HepG2 (cell line): ENCODE results near the gene AKNA. TPM values are rescaled to one million over a fixed set of nuclear protein-coding genes. Genes with fewer than 3 reads are reported as not detected.

Experiments
- ATAC-seq: fragments of 200-7000 bp; cut with Tn5 transposase; 3 replicates; pipeline ENCODE4 v1.9.1; 2020; ENCODE audit warnings: mild to moderate bottlenecking, moderate library complexity
- BruUV-seq: library from RNA; stranded (reverse); fragments of 400-500 nt; replicated peaks from 2 replicates; lab custom pipeline; 2021; lab: Mats Ljungman, UMichigan
- CTCF ChIA-PET: fragments of 300-600 bp; formaldehyde crosslinking; extraction: SDS; loops from one replicate; lab custom pipeline; 2021; ENCODE audit warnings: low total read pairs, inconsistent platforms, low intra/inter-chr PET ratio; lab: Yijun Ruan, JAX
- POLR2A ChIA-PET: fragments of 350-600 bp; sonication (Branson Sonifier 250); formaldehyde crosslinking; loops from one replicate; lab custom pipeline; 2020; ENCODE audit warnings: antibody characterized with exemption, inconsistent platforms; lab: Yijun Ruan, JAX
- DNase-seq: peaks from one replicate; pipeline ENCODE4 v3.0.0-alpha.2; 2015; ENCODE audit warnings: low spot score
- FAIRE-seq: peaks from 3 replicates; lab custom pipeline; 2011; peaks lifted over from hg19 to GRCh38; lab: Jason Lieb, UNC
- H2AFZ ChIP-seq: one replicate; pipeline ENCODE4 v1.6.1; 2011; ENCODE audit warnings: low read length, inconsistent platforms
- H3K27ac ChIP-seq: fragments of 300-600 bp; 3 replicates; pipeline ENCODE4 v1.8.0; 2011; ENCODE audit warnings: mixed run types, mild to moderate bottlenecking, mixed read lengths, low read length, inconsistent platforms; ENCODE audit not compliant: insufficient read depth; ENCODE audit errors: extremely low read length
- H3K27me3 ChIP-seq, 2 experiments: fragments of 200-600 bp in 1 of 2; 2 replicates in 1 of 2; 3 replicates in 1 of 2; pipeline versions ENCODE4 v1.6.0 to v1.8.0; 2011; ENCODE audit warnings: low read length in 2 of 2, mild to moderate bottlenecking in 2 of 2, moderate library complexity in 2 of 2, inconsistent platforms in 1 of 2; ENCODE audit not compliant: insufficient read depth in 2 of 2, control insufficient read depth in 1 of 2
- H3K36me3 ChIP-seq, 2 experiments: fragments of 200-600 bp in 1 of 2; replicated peaks in 1 of 2; 2 replicates in 1 of 2; 3 replicates in 1 of 2; pipeline versions ENCODE4 v1.5.1 to v1.8.0; 2011; ENCODE audit warnings: low read length in 2 of 2, inconsistent platforms in 1 of 2; ENCODE audit not compliant: insufficient read depth in 2 of 2, control insufficient read depth in 1 of 2
- H3K4me1 ChIP-seq: 2 replicates; pipeline ENCODE4 v1.5.1; 2012; ENCODE audit warnings: low read length, inconsistent platforms; ENCODE audit not compliant: insufficient read depth
- H3K4me2 ChIP-seq: 2 replicates; pipeline ENCODE4 v1.6.0; 2011; ENCODE audit warnings: low read depth, low read length, inconsistent platforms
- H3K4me3 ChIP-seq, 3 experiments: fragments of 200-600 bp in 1 of 3; sonication (generic), shearing (Covaris generic) in 1 of 3; replicated peaks in 1 of 3; 2 replicates each; pipeline ENCODE4 v1.5.1; 2011 to 2016; ENCODE audit warnings: low read length in 3 of 3, inconsistent platforms in 2 of 3, low read depth in 2 of 3, mild to moderate bottlenecking in 2 of 3, control low read depth in 1 of 3, mixed read lengths in 1 of 3; ENCODE audit not compliant: insufficient read depth in 1 of 3
- H3K79me2 ChIP-seq: one replicate; pipeline ENCODE4 v1.6.1; 2011; ENCODE audit warnings: low read length, inconsistent platforms; ENCODE audit not compliant: insufficient read depth
- H3K9ac ChIP-seq: 2 replicates; pipeline ENCODE4 v1.6.0; 2011; ENCODE audit warnings: mild to moderate bottlenecking, low read depth, low read length, inconsistent platforms; ENCODE audit not compliant: insufficient read depth
- H3K9me3 ChIP-seq: 2 replicates; pipeline ENCODE4 v1.5.1; 2012; ENCODE audit warnings: mild to moderate bottlenecking, low read length
- H4K20me1 ChIP-seq: 2 replicates; pipeline ENCODE4 v1.6.0; 2011; ENCODE audit warnings: inconsistent platforms, mild to moderate bottlenecking, low read length, moderate library complexity; ENCODE audit not compliant: insufficient read depth
- AHR ChIP-seq: IDR thresholded peaks from 2 replicates; pipeline ENCODE4 v1.6.1; 2018; ENCODE audit warnings: missing genetic modification reagents, missing compliant biosample characterization
- CENPT ChIP-seq: sonication (generic); formaldehyde crosslinking; IDR thresholded peaks from 2 replicates; pipeline ENCODE4 v1.8.0; 2022; ENCODE audit warnings: low read depth, mild to moderate bottlenecking, moderate library complexity, missing genetic modification reagents
- KAT7 ChIP-seq: IDR thresholded peaks from 2 replicates; pipeline ENCODE4 v1.6.1; 2018; ENCODE audit warnings: borderline replicate concordance, missing compliant biosample characterization
- KLF12 ChIP-seq: sonication (generic); formaldehyde crosslinking; IDR thresholded peaks from 2 replicates; pipeline ENCODE4 v1.4.0; 2020; ENCODE audit warnings: missing genetic modification reagents, borderline replicate concordance
- NFAT5 ChIP-seq: sonication (generic); formaldehyde crosslinking; IDR thresholded peaks from 2 replicates; pipeline ENCODE4 v1.4.0; 2020; ENCODE audit warnings: missing genetic modification reagents
- RXRB ChIP-seq: IDR thresholded peaks from 2 replicates; pipeline ENCODE4 v1.6.1; 2016; ENCODE audit warnings: borderline replicate concordance, missing genetic modification reagents, missing compliant biosample characterization
- SRF ChIP-seq: IDR thresholded peaks from 2 replicates; pipeline ENCODE4 v1.6.1; 2011; ENCODE audit warnings: mild to moderate bottlenecking, low read depth, low read length, moderate library complexity
- TAF1 ChIP-seq: sonication (generic); formaldehyde crosslinking; IDR thresholded peaks from 2 replicates; pipeline ENCODE4 v1.4.0; 2020; ENCODE audit warnings: missing genetic modification reagents
- ZNF446 ChIP-seq: sonication (generic); formaldehyde crosslinking; IDR thresholded peaks from 2 replicates; pipeline ENCODE4 v1.5.0; 2020; ENCODE audit warnings: mild to moderate bottlenecking, missing genetic modification reagents
- ZNF484 ChIP-seq: sonication (generic); formaldehyde crosslinking; IDR thresholded peaks from 2 replicates; pipeline ENCODE4 v1.5.1; 2020; ENCODE audit warnings: mild to moderate bottlenecking, low read depth, missing genetic modification reagents, borderline replicate concordance
- ZNF503 ChIP-seq: sonication (generic); formaldehyde crosslinking; IDR thresholded peaks from 2 replicates; pipeline ENCODE4 v1.4.0; 2020; ENCODE audit warnings: missing genetic modification reagents
- ZNF839 ChIP-seq: sonication (generic); formaldehyde crosslinking; IDR thresholded peaks from 2 replicates; pipeline ENCODE4 v1.4.0; 2020; ENCODE audit warnings: missing genetic modification reagents, mild to moderate bottlenecking, borderline replicate concordance
- WGBS: methylation state at CpG from one replicate; pipeline ENCODE4 v1.1.6; 2017; ENCODE audit warnings: low lambda C conversion rate; 5-methylcytosine and 5-hydroxymethylcytosine counted together
- in situ Hi-C: cut with HindIII; loops from 2 replicates; pipeline ENCODE4 v1.10.0; 2017; ENCODE audit warnings: low pct_unique_long_range_greater_than_20kb; ENCODE audit not compliant: extremely low pct_ligation_motif_present
- intact Hi-C: fragments of 100-400 bp; cut with micrococcal nuclease; formaldehyde crosslinking; loops from one replicate; pipeline ENCODE4 v1.10.0; 2022; ENCODE audit not compliant: unreplicated experiment
- polyA plus RNA-seq, 8 experiments: library from polyadenylated mRNA; depleted of rRNA in 3 of 8; stranded (reverse) in 7 of 8; unstranded in 1 of 8; fragments of >200 nt; fragmentation: Illumina TruSeq in 4 of 8; extraction: Trizol in 4 of 8; gene quantifications; 2 replicates each; pipeline versions ENCODE4 v1.2.1 to v1.2.3, GENCODE V29; 2011 to 2016; ENCODE audit warnings: low read depth in 4 of 8, missing spikeins in 1 of 8, mixed read lengths in 1 of 8; ENCODE audit not compliant: insufficient read depth in 1 of 8
- total RNA-seq, 5 experiments: library from RNA; depleted of rRNA; stranded (reverse); fragments of >200 nt; fragmentation: Illumina TruSeq; extraction: Trizol; gene quantifications; 2 replicates each; pipeline ENCODE4 v1.2.3, GENCODE V29; 2016; ENCODE audit warnings: low read depth in 1 of 5

The AKNA gene
- total and polyA plus RNA-seq, 2 of the 13 experiments (the other 11 are each of a cell fraction or from before 2014, with no cell fraction given) = 3.0 to 3.1 TPM

- no peak overlapping the region for H3K9ac ChIP-seq
- H4K20me1 ChIP-seq = no peaks in the 10 kb centered on the region
- no peaks in the 10 kb centered on the region for H3K27me3 ChIP-seq
- ATAC-seq (no peak), FAIRE-seq (no peak), DNase-seq (no peak)
- H3K4me1 ChIP-seq = peaks cover 7% of the 10 kb centered on the region
- POLR2A ChIA-PET = no interaction called here
- intact Hi-C loops (no loop called here), in situ Hi-C loops (no loop called here)
- 95% methylated on average over 9 of the region's 9 CpGs for WGBS
- peaks cover 2 to 7% of the 10 kb centered on the region in 2 experiments; a peak in 2 of 5 replicates for H3K36me3 ChIP-seq
- H3K79me2 ChIP-seq = no peaks in the 10 kb centered on the region
- H2AFZ ChIP-seq = no peak overlapping the region
- CTCF ChIA-PET = no interaction called here
- no peak overlapping the region for H3K4me2 ChIP-seq
- H3K27ac ChIP-seq = no peak overlapping the region
- BruUV-seq = no TSS peak
- H3K4me3 ChIP-seq = no peak overlapping the region
- H3K9me3 ChIP-seq = no peaks in the 10 kb centered on the region
- TF ChIP-seq CENPT (CRISPR knock-in tag) (no peak), KAT7 (CRISPR knock-in tag) (no peak), ZNF503 (CRISPR knock-in tag) (no peak), RXRB (CRISPR knock-in tag) (no peak), KLF12 (CRISPR knock-in tag) (no peak), TAF1 (CRISPR knock-in tag) (no peak), ZNF839 (CRISPR knock-in tag) (no peak), AHR (CRISPR knock-in tag) (no peak), ZNF484 (CRISPR knock-in tag) (no peak), SRF (no peak), ZNF446 (CRISPR knock-in tag) (no peak), NFAT5 (CRISPR knock-in tag) (no peak)
These were observed 12.2 kb downstream of the AKNA start for GRCh38 chr9:114375386-114376175.
